ENCODE measurements around the gene LGALS14.

Gene LGALS14

GRCh38 chr19:39749981-39750380 lies 45.7 kb downstream of the LGALS14 start:
- Histone ChIP-seq H3K9me3 (ENCODE audit: control insufficient read depth, low read length) (no peaks in the 10 kb centered on the region), H2AK5ac (ENCODE audit: low read length, severe bottlenecking) (no peak overlapping the region), H3K14ac (ENCODE audit: low read length in 2 of 2) (no peak overlapping the region), H3K4me1 (ENCODE audit: control insufficient read depth, insufficient read depth, low read depth, low read length) (no peaks in the 10 kb centered on the region), H2BK120ac (ENCODE audit: low read depth, low read length) (no peak overlapping the region), H3K4me2 (ENCODE audit: low read length, poor library complexity, severe bottlenecking) (no peak overlapping the region), H3K9ac (ENCODE audit: low read length) (no peak overlapping the region), H3K36me3 (ENCODE audit: control insufficient read depth in 1 of 2, insufficient read depth in 2 of 2, low read depth in 1 of 2, low read length in 2 of 2) (no peaks in the 10 kb centered on the region), H3K18ac (ENCODE audit: low read depth in 1 of 2, low read length in 2 of 2) (no peak overlapping the region), H2BK5ac (ENCODE audit: low read depth, low read length, poor library complexity, severe bottlenecking) (no peak overlapping the region), H3K27me3 (ENCODE audit: control insufficient read depth in 1 of 2, insufficient read depth in 1 of 2, low read length in 2 of 2) (peaks cover 9 to 19% of the 10 kb centered on the region in 2 experiments), H3K27ac (ENCODE audit: low read length, poor library complexity, severe bottlenecking) (no peak overlapping the region), H2AFZ (ENCODE audit: low read depth, low read length) (no peak overlapping the region), H2BK12ac (ENCODE audit: low read length in 2 of 2) (no peak overlapping the region), H4K8ac (ENCODE audit: low read length) (no peak overlapping the region), H2BK15ac (ENCODE audit: low read depth, poor library complexity, severe bottlenecking) (no peak overlapping the region), H3K79me1 (replicated peaks; ENCODE audit: low read length, poor library complexity, severe bottlenecking) (no peaks in the 10 kb centered on the region), H4K91ac (ENCODE audit: low read length) (no peak overlapping the region), H3K4ac (ENCODE audit: low read depth in 1 of 2, low read length in 2 of 2) (no peak overlapping the region), H3K23ac (ENCODE audit: low read length in 2 of 2) (no peak overlapping the region), H3K4me3 (ENCODE audit: insufficient read depth in 1 of 2, low read depth in 1 of 2, low read length in 2 of 2) (no peak overlapping the region)
- no peak for DNase-seq
- WGBS: 78% methylated on average over 5 of the region's 5 CpGs

DNA sequence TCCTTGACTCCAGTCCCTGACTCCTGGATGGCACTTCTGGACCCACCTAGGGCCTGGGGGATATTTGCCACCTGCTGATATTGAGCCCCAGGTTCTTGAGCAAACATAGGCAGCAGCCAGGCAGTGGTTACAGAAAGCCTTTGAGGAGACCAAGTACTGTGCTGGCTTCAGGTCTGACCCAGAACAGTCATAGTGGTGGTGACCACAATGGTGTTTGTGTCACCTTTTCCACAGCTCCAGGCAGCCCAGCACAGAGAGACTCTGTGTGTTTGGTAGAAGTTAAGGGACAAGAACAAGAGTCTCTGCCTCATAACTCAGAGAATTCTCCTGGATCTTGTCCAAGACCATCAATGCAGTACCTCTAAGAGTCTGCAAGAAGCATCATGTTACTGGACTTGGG lies 48.1 kb downstream of the LGALS14 start:
- Histone ChIP-seq H2BK12ac (ENCODE audit: low read length in 2 of 2) (no peak overlapping the region), H3K4me3 (ENCODE audit: insufficient read depth in 1 of 2, low read depth in 1 of 2, low read length in 2 of 2) (no peak overlapping the region), H3K18ac (ENCODE audit: low read depth in 1 of 2, low read length in 2 of 2) (no peak overlapping the region), H3K4me2 (ENCODE audit: low read length, poor library complexity, severe bottlenecking) (no peak overlapping the region), H3K36me3 (ENCODE audit: control insufficient read depth in 1 of 2, insufficient read depth in 2 of 2, low read depth in 1 of 2, low read length in 2 of 2) (no peaks in the 10 kb centered on the region), H2AK5ac (ENCODE audit: low read length, severe bottlenecking) (no peak overlapping the region), H2AFZ (ENCODE audit: low read depth, low read length) (no peak overlapping the region), H3K4ac (ENCODE audit: low read depth in 1 of 2, low read length in 2 of 2) (no peak overlapping the region), H3K4me1 (ENCODE audit: control insufficient read depth, insufficient read depth, low read depth, low read length) (no peaks in the 10 kb centered on the region), H3K9me3 (ENCODE audit: control insufficient read depth, low read length) (no peaks in the 10 kb centered on the region), H3K14ac (ENCODE audit: low read length in 2 of 2) (no peak overlapping the region), H3K23ac (ENCODE audit: low read length in 2 of 2) (no peak overlapping the region), H3K9ac (ENCODE audit: low read length) (no peak overlapping the region), H2BK15ac (ENCODE audit: low read depth, poor library complexity, severe bottlenecking) (no peak overlapping the region), H3K27me3 (ENCODE audit: control insufficient read depth in 1 of 2, insufficient read depth in 1 of 2, low read length in 2 of 2) (peaks cover 16 to 34% of the 10 kb centered on the region in 2 experiments), H4K8ac (ENCODE audit: low read length) (no peak overlapping the region), H2BK120ac (ENCODE audit: low read depth, low read length) (no peak overlapping the region), H2BK5ac (ENCODE audit: low read depth, low read length, poor library complexity, severe bottlenecking) (no peak overlapping the region), H4K91ac (ENCODE audit: low read length) (no peak overlapping the region), H3K79me1 (replicated peaks; ENCODE audit: low read length, poor library complexity, severe bottlenecking) (no peaks in the 10 kb centered on the region), H3K27ac (ENCODE audit: low read length, poor library complexity, severe bottlenecking) (no peak overlapping the region)
- DNase-seq: no peak

GRCh38 chr19:39752795-39753194 lies 48.5 kb downstream of the LGALS14 start:
- Histone ChIP-seq H3K18ac (ENCODE audit: low read depth in 1 of 2, low read length in 2 of 2) (no peak overlapping the region), H3K27ac (ENCODE audit: low read length, poor library complexity, severe bottlenecking) (no peak overlapping the region), H3K4me1 (ENCODE audit: control insufficient read depth, insufficient read depth, low read depth, low read length) (no peaks in the 10 kb centered on the region), H4K91ac (ENCODE audit: low read length) (no peak overlapping the region), H3K9ac (ENCODE audit: low read length) (no peak overlapping the region), H3K27me3 (ENCODE audit: control insufficient read depth in 1 of 2, insufficient read depth in 1 of 2, low read length in 2 of 2) (peaks cover 20 to 36% of the 10 kb centered on the region in 2 experiments), H3K23ac (ENCODE audit: low read length in 2 of 2) (no peak overlapping the region), H2BK12ac (ENCODE audit: low read length in 2 of 2) (no peak overlapping the region), H3K9me3 (ENCODE audit: control insufficient read depth, low read length) (no peaks in the 10 kb centered on the region), H3K79me1 (replicated peaks; ENCODE audit: low read length, poor library complexity, severe bottlenecking) (no peaks in the 10 kb centered on the region), H3K4me2 (ENCODE audit: low read length, poor library complexity, severe bottlenecking) (no peak overlapping the region), H2BK5ac (ENCODE audit: low read depth, low read length, poor library complexity, severe bottlenecking) (no peak overlapping the region), H3K4me3 (ENCODE audit: insufficient read depth in 1 of 2, low read depth in 1 of 2, low read length in 2 of 2) (no peak overlapping the region), H2BK15ac (ENCODE audit: low read depth, poor library complexity, severe bottlenecking) (no peak overlapping the region), H3K14ac (ENCODE audit: low read length in 2 of 2) (no peak overlapping the region), H2AK5ac (ENCODE audit: low read length, severe bottlenecking) (no peak overlapping the region), H2BK120ac (ENCODE audit: low read depth, low read length) (no peak overlapping the region), H2AFZ (ENCODE audit: low read depth, low read length) (no peak overlapping the region), H3K4ac (ENCODE audit: low read depth in 1 of 2, low read length in 2 of 2) (no peak overlapping the region), H3K36me3 (ENCODE audit: control insufficient read depth in 1 of 2, insufficient read depth in 2 of 2, low read depth in 1 of 2, low read length in 2 of 2) (no peaks in the 10 kb centered on the region), H4K8ac (ENCODE audit: low read length) (no peak overlapping the region)
- no peak for DNase-seq

DNA sequence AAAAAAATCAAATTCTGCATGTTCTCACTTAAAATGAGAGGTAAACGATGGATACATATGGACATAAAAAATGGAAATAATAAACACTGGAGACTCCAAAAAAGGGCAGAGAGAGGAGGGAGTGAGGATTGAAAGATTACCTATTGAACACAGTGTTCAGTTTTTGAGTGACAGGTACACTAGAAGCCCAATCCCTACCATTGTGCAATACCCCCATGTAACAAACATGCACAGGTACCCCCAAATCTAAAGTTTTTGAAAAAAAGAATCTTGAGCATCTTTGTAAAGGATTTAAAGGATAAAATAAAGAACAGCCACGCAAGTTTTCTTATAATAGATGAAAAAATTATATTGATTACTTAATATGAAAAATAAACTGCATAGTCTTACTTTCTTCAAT lies 50.3 kb downstream of the LGALS14 start:
- DNase-seq: no peak
- H3K27ac ChIP-seq (ENCODE audit: low read length, poor library complexity, severe bottlenecking): no peak overlapping the region
- H2BK5ac ChIP-seq (ENCODE audit: low read depth, low read length, poor library complexity, severe bottlenecking): no peak overlapping the region
- H3K4me1 ChIP-seq (ENCODE audit: control insufficient read depth, insufficient read depth, low read depth, low read length): no peaks in the 10 kb centered on the region
- no CpG with 5 or more reads among the region's 2 CpGs for WGBS
- H2BK120ac ChIP-seq (ENCODE audit: low read depth, low read length): no peak overlapping the region
- no peak overlapping the region for H2AFZ ChIP-seq (ENCODE audit: low read depth, low read length)
- no peak overlapping the region for H2BK15ac ChIP-seq (ENCODE audit: low read depth, poor library complexity, severe bottlenecking)
- no peak overlapping the region for H3K4ac ChIP-seq (ENCODE audit: low read depth in 1 of 2, low read length in 2 of 2)
- no peak overlapping the region for H4K8ac ChIP-seq (ENCODE audit: low read length)
- H3K4me3 ChIP-seq (ENCODE audit: insufficient read depth in 1 of 2, low read depth in 1 of 2, low read length in 2 of 2): no peak overlapping the region
- no peak overlapping the region for H4K91ac ChIP-seq (ENCODE audit: low read length)
- H2AK5ac ChIP-seq (ENCODE audit: low read length, severe bottlenecking): no peak overlapping the region
- peaks cover 32 to 47% of the 10 kb centered on the region in 2 experiments for H3K27me3 ChIP-seq (ENCODE audit: control insufficient read depth in 1 of 2, insufficient read depth in 1 of 2, low read length in 2 of 2)
- H3K23ac ChIP-seq (ENCODE audit: low read length in 2 of 2): no peak overlapping the region
- no peaks in the 10 kb centered on the region for H3K36me3 ChIP-seq (ENCODE audit: control insufficient read depth in 1 of 2, insufficient read depth in 2 of 2, low read depth in 1 of 2, low read length in 2 of 2)
- H3K9me3 ChIP-seq (ENCODE audit: control insufficient read depth, low read length): no peaks in the 10 kb centered on the region
- H3K4me2 ChIP-seq (ENCODE audit: low read length, poor library complexity, severe bottlenecking): no peak overlapping the region
- no peak overlapping the region for H3K18ac ChIP-seq (ENCODE audit: low read depth in 1 of 2, low read length in 2 of 2)
- H3K9ac ChIP-seq (ENCODE audit: low read length): no peak overlapping the region
- no peak overlapping the region for H3K14ac ChIP-seq (ENCODE audit: low read length in 2 of 2)
- H2BK12ac ChIP-seq (ENCODE audit: low read length in 2 of 2): no peak overlapping the region
- H3K79me1 ChIP-seq (replicated peaks; ENCODE audit: low read length, poor library complexity, severe bottlenecking): no peaks in the 10 kb centered on the region

Data from mesenchymal stem cell (in vitro differentiated cells and primary cell).